Erythroblast (primary cell): ENCODE results near the gene VAPA.

Source experiments
- GATA1 ChIP-seq: IDR thresholded peaks from 2 replicates; pipeline ENCODE4 v1.6.1; 2011; ENCODE audit warnings: low read depth, mild to moderate bottlenecking, control low read depth, low read length, moderate library complexity
- POLR2A ChIP-seq: IDR thresholded peaks from 2 replicates; pipeline ENCODE4 v1.6.1; 2011; ENCODE audit warnings: mild to moderate bottlenecking, low read length

- no peak for TF ChIP-seq POLR2A
- no peak for TF ChIP-seq GATA1
Measured at GRCh38 chr18:9973470-9973869, 59.7 kb downstream of the VAPA start.
